Psoas muscle (tissue), 8 donors: ENCODE results near the gene MAP2K7. TPM values are rescaled to one million over a fixed set of nuclear protein-coding genes. Genes with fewer than 3 reads are reported as not detected.
"Not testable (repeated sequence)": the region's sequence is repeated elsewhere in the genome, so short reads cannot be mapped to it uniquely, and the experiment has no call there.

Source experiments
- ATAC-seq, 4 donors: fragments of 200-7000 bp; cut with Tn5 transposase; one replicate each; pipeline ENCODE4 v1.9.1; 2020; ENCODE audit warnings: moderate library complexity in 3 of 4, mild to moderate bottlenecking in 2 of 4
- DNase-seq, 2 donors: peaks; one replicate each; pipeline ENCODE4 v3.0.0-alpha.2; 2020
- H3K27ac ChIP-seq: fragments of 200-600 bp; one replicate; pipeline ENCODE4 v1.8.0; 2022
- H3K27me3 ChIP-seq, 3 donors: fragments of 200-600 bp in 1 of 3; one replicate each; pipeline versions ENCODE4 v1.6.1 to v1.8.0; 2013 to 2022; ENCODE audit warnings: low read length in 2 of 3, mild to moderate bottlenecking in 2 of 3, moderate library complexity in 1 of 3; ENCODE audit not compliant: insufficient read depth in 3 of 3
- H3K36me3 ChIP-seq, 2 donors: fragments of 200-600 bp in 1 of 2; one replicate each; pipeline versions ENCODE4 v1.6.1 to v1.8.0; 2013 to 2022; ENCODE audit warnings: low read depth in 1 of 2, mild to moderate bottlenecking in 1 of 2, moderate library complexity in 1 of 2; ENCODE audit not compliant: insufficient read depth in 1 of 2
- H3K4me1 ChIP-seq: fragments of 200-600 bp; one replicate; pipeline ENCODE4 v1.8.0; 2022
- H3K4me3 ChIP-seq: fragments of 200-600 bp; one replicate; pipeline ENCODE4 v1.8.0; 2022; ENCODE audit warnings: mild to moderate bottlenecking
- H3K9me3 ChIP-seq: fragments of 200-600 bp; one replicate; pipeline ENCODE4 v1.8.0; 2022
- WGBS, 3 donors: extraction: QIAGEN DNeasy Blood & Tissue Kit; methylation state at CpG; one replicate each; pipeline versions ENCODE4 v1.1.6 to v1.1.7; 2013; 5-methylcytosine and 5-hydroxymethylcytosine counted together
- intact Hi-C, 2 donors: fragments of 100-400 bp; cut with DNase I; formaldehyde crosslinking; loops; one replicate each; pipeline versions ENCODE4 v1.11.0 to v1.14.2; 2022
- polyA plus RNA-seq, 3 donors: library from polyadenylated mRNA; stranded (reverse); fragments of 200-250 nt; gene quantifications; one replicate each; pipeline ENCODE4 v1.2.3, GENCODE V29; 2013
- total RNA-seq, 4 donors: library from RNA; stranded (reverse); fragmentation: NEBNext Ultra II Directional in 2 of 4; extraction: Animal tissue kit (Norgen Biotek cat#: 25700) in 2 of 4; gene quantifications; one replicate each; pipeline versions ENCODE4 v1.2.1 to v1.2.4, GENCODE V29; 2021 to 2023
- TF ChIP-seq, protein P1 (sequence below): fragments of 200-600 bp; IDR thresholded peaks from one replicate; pipeline ENCODE4 v1.8.0; 2022; ENCODE audit warnings: antibody characterized with exemption
- donor health status: healthy with polysubstance abuse.
- donor health status: DM: no; HTN: no; CAD: no; lungs with moderate emphysema.
- donor health status: Bipolar disorder and iron deficiency.
- donor health status: healthy.
- donor health status: DM: yes; HTN: yes; CAD: no.
- donor health status: DM: no; HTN: no; CAD: no.
- donor health status: DM: no; HTN: no; CAD: no.
- donor health status: DM: yes; HTN: yes; CAD: no.

MAP2K7 gene
- total and polyA plus RNA-seq, 7 donors = 35.4 to 72.5 (median 43.9) TPM

DNA sequence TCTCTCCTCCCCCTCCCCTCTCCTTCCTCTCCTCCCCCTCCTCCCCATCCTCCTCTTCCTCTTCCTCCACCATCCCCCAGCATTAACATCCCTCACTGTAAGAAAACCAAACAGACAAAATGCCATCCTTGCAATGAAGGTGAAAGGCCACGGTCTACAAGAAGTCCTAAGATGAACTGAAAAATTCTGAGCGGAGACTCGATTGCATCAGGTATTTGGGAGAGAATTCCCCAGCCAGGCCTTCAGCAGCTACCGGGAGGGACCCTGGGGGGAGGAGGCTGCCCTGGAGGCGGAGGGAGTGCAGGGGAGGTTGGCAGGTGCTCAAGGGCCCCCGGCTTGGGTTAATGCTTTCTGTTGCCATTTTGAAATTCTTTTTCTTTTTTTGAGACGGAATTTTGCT is 49.9 kb downstream of the MAP2K7 start:
- Histone ChIP-seq H3K27ac (no peak overlapping the region), H3K36me3 (peaks cover 0 to 11% of the 10 kb centered on the region in 2 donors), H3K27me3 (no peaks in the 10 kb centered on the region), H3K4me3 (no peak overlapping the region), H3K4me1 (peaks cover 19% of the 10 kb centered on the region), H3K9me3 (no peaks in the 10 kb centered on the region)
- TF ChIP-seq, protein P1, sequence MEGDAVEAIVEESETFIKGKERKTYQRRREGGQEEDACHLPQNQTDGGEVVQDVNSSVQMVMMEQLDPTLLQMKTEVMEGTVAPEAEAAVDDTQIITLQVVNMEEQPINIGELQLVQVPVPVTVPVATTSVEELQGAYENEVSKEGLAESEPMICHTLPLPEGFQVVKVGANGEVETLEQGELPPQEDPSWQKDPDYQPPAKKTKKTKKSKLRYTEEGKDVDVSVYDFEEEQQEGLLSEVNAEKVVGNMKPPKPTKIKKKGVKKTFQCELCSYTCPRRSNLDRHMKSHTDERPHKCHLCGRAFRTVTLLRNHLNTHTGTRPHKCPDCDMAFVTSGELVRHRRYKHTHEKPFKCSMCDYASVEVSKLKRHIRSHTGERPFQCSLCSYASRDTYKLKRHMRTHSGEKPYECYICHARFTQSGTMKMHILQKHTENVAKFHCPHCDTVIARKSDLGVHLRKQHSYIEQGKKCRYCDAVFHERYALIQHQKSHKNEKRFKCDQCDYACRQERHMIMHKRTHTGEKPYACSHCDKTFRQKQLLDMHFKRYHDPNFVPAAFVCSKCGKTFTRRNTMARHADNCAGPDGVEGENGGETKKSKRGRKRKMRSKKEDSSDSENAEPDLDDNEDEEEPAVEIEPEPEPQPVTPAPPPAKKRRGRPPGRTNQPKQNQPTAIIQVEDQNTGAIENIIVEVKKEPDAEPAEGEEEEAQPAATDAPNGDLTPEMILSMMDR = no peak
- 78 to 81% (median 78%) methylated on average over 7 of the region's 7 CpGs for WGBS, 3 donors
- DNase-seq (no peak), ATAC-seq (no peak)
- intact Hi-C loops = loop anchor here in 1 of 2 donors (5.0 kb wide), 1 partner anchor 49 kb away; no protein-coding TSS in a partner anchor

DNA sequence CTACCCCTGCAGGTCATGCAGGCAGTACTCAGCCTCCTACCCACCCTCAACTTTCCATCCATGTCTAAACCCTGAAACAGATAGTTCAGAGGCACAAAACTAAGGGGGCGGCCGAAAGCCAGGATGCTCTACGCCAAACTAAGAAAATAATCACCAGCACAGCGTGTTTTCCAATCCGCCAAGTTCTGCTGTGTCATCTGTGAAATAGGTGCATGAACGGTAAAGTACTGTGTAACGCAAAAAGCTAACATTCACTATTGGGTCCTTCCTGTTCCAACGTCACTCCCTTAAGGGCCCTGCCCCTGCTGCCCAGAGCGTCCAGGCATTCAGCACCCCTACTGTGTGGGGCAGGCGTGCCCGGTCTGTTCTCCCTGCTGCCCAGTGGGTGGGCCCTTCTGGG is 52.0 kb downstream of the MAP2K7 start:
- H3K27ac ChIP-seq = no peak overlapping the region
- TF ChIP-seq, protein P1 = no peak
- no peaks in the 10 kb centered on the region for H3K9me3 ChIP-seq
- 87 to 90% (median 88%) methylated on average over 11 of the region's 11 CpGs for WGBS, 3 donors
- intact Hi-C loops = no loop called here
- no peak for ATAC-seq
- peaks cover 0 to 26% of the 10 kb centered on the region in 2 donors for H3K36me3 ChIP-seq
- DNase-seq = no peak
- no peaks in the 10 kb centered on the region for H3K27me3 ChIP-seq
- H3K4me1 ChIP-seq = peaks cover 19% of the 10 kb centered on the region
- no peak overlapping the region for H3K4me3 ChIP-seq

DNA sequence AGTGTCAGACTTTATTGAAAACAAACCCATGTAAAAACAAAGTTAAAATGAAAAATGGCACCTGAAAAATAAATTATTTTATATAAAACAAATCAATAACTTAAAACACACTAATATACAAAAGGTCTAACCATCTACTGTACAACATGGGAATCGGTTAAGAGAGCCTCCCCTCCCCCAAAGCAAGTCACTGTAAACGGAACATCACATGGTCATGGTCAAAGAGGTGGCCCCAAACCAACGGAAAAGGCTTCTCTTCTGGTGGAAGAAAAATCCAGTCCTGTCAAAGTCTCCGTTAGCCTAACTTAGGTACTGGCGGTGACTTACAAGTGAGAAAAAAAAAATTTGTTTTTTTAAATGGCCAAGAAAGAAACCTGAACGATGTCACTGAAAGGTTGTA is 55.5 kb downstream of the MAP2K7 start:
- peaks cover 0 to 61% of the 10 kb centered on the region in 2 donors for H3K36me3 ChIP-seq
- H3K9me3 ChIP-seq = no peaks in the 10 kb centered on the region
- DNase-seq (no peak), ATAC-seq (no peak)
- no peaks in the 10 kb centered on the region for H3K27me3 ChIP-seq
- no peak overlapping the region for H3K4me3 ChIP-seq
- whole genome bisulfite sequencing, 3 donors = 61 to 69% (median 66%) methylated on average over 6 of the region's 6 CpGs
- intact Hi-C loops = no loop called here
- no peak overlapping the region for H3K27ac ChIP-seq
- H3K4me1 ChIP-seq = no peaks in the 10 kb centered on the region
- TF ChIP-seq, protein P1 = no peak

DNA sequence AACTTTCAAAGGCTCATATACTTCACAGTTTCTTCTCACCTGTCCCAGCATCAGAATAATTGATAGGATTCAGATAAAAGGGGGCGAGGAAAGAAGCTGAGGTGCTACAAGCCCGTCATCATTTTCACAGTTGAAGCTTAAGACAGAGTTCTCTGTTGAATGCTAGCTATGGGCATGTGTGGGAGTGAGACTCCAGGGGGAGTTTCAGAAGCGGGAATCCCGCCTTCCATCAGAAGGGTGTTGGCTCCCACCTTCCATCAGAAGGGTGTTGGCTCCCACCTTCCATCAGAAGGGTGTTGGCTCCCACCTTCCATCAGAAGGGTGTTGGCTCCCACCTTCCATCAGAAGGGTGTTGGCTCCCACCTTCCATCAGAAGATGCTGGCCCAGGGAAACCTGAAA is 57.4 kb downstream of the MAP2K7 start:
- H3K27ac ChIP-seq, intact Hi-C loops, H3K9me3 ChIP-seq, H3K4me3 ChIP-seq, DNase-seq, H3K4me1 ChIP-seq, H3K27me3 ChIP-seq, ATAC-seq: not testable (repeated sequence)
- 93 to 96% (median 94%) methylated on average over 4 of the region's 4 CpGs for WGBS, 3 donors
- peaks cover 0 to 80% of the 10 kb centered on the region in 2 donors for H3K36me3 ChIP-seq

DNA sequence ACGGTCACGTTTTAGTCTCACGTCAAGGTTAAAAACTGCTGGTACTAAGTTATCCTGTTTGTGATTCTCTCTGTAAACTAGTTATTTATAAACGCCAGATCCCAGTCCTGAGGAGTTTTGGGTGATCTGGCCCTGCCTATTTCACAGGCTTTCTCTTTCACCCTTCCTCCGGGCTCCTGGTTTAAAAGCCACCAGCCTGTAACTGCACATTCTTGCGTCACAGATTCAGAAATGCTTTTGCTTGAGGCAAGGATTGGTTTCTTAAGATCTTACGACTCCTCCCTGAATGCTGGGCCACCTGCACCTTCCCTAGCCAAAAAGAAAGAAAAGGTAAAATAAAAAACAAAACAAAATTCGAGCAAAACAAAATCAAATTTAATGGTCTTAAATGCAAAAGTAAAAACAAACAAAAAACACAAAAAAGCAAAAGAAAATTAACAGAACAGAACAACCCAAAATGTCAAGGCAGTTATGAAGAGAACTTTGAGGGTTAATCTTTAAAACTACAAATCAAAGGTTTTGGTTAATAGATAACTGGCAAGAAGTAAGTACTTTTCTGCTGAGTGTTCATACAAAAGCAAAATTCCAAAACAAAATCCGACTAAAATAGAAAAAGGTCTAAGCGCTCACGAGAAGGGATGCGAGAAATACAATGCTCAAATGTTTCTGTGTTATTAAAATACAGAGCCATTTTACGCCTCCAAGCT is 58.4 kb downstream of the MAP2K7 start:
- 88 to 94% (median 90%) methylated on average over 13 of the region's 13 CpGs for WGBS, 3 donors

More for the DNA sequence above, 58.4 kb downstream of the MAP2K7 start:
- Histone ChIP-seq H3K27me3 (no peaks in the 10 kb centered on the region), H3K27ac (no peak overlapping the region), H3K36me3 (peaks cover 4 to 89% of the 10 kb centered on the region in 2 donors), H3K4me3 (no peak overlapping the region), H3K9me3 (no peaks in the 10 kb centered on the region), H3K4me1 (no peaks in the 10 kb centered on the region)
- DNase-seq = no peak
- TF ChIP-seq, protein P1 = no peak
- ATAC-seq = no peak
- intact Hi-C loops = no loop called here
